ENCODE data around the gene KCNQ2.

Gene KCNQ2

GRCh38 chr20:63406617-63407245 is 65.7 kb downstream of the KCNQ2 start:
- in situ Hi-C loops (cut with MboI; ENCODE audit: low sequenced_read_pairs), result no loop called here

DNA sequence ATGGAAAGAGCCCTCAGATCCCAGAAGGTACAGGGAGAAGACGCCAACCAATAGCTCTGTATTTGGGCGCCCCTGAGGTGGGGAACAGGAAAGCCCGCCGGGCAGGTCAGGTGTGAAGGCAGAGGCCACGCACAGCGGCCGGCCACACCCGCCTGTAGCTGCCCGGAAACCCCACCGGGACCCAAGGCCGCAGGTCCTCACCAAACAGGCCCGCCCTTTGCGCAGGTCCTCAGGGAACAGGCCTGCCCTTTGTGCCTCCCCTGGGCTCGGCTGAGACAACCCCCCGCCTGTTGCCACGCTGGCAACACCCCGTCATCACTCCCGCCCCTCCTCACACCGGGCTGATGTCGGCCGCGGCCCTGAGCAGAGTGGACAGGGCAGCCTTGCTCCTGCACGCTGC is 66.4 kb downstream of the KCNQ2 start:
- in situ Hi-C loops (cut with MboI; ENCODE audit: low sequenced_read_pairs), result no loop called here

DNA sequence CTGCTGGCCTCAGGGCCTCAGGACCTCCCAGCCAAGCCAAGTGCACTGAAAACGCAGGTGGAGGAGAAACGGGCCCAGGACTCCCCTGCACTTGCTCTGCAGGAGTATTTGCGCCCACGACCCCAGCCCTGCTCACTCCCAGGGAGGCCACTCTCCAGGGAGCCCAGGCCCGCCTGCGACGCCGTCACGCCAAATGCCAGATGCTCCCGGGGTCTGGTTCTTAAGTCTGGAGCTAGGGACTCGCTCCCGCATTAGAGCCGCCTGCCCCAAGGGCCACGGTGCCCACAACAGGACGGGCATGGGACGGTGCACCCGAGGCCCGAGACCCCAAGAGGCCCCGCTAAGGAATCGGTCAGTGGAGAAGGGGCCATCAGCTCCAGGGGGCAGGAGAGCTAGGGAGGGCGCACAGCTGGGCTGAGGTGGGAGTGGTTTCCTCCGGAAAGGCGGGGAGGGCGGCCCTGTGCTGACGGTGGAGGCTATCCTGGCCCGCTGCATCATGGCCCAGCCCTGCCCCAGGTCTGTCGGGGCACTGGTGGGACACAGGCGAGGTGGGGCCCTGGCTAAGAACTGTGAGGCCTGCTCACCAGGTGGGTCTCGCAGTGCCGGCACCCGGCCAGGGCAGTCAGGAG is 67.2 kb downstream of the KCNQ2 start:
- in situ Hi-C loops (cut with MboI; ENCODE audit: low sequenced_read_pairs), result no loop called here

GRCh38 chr20:63404129-63405085 is 68.0 kb downstream of the KCNQ2 start:
- in situ Hi-C loops (cut with MboI; ENCODE audit: low sequenced_read_pairs), result no loop called here

GRCh38 chr20:63403403-63404105 is 68.9 kb downstream of the KCNQ2 start:
- in situ Hi-C loops (cut with MboI; ENCODE audit: low sequenced_read_pairs), result no loop called here

GRCh38 chr20:63402860-63403220 is 69.6 kb downstream of the KCNQ2 start:
- in situ Hi-C loops (cut with MboI; ENCODE audit: low sequenced_read_pairs), result no loop called here

GRCh38 chr20:63402181-63402859 is 70.1 kb downstream of the KCNQ2 start:
- in situ Hi-C loops (cut with MboI; ENCODE audit: low sequenced_read_pairs), result no loop called here

- in situ Hi-C loops (cut with MboI; ENCODE audit: low sequenced_read_pairs), result no loop called here
Observed at GRCh38 chr20:63401384-63402110, 70.9 kb downstream of the KCNQ2 start.

GRCh38 chr20:63400486-63401210 is 71.8 kb downstream of the KCNQ2 start:
- in situ Hi-C loops (cut with MboI; ENCODE audit: low sequenced_read_pairs), result no loop called here

GRCh38 chr20:63399596-63400375 is 72.7 kb downstream of the KCNQ2 start:
- in situ Hi-C loops (cut with MboI; ENCODE audit: low sequenced_read_pairs), result no loop called here

- in situ Hi-C loops (cut with MboI; ENCODE audit: low sequenced_read_pairs), result no loop called here
Observed at GRCh38 chr20:63398744-63399514, 73.5 kb downstream of the KCNQ2 start.

DNA sequence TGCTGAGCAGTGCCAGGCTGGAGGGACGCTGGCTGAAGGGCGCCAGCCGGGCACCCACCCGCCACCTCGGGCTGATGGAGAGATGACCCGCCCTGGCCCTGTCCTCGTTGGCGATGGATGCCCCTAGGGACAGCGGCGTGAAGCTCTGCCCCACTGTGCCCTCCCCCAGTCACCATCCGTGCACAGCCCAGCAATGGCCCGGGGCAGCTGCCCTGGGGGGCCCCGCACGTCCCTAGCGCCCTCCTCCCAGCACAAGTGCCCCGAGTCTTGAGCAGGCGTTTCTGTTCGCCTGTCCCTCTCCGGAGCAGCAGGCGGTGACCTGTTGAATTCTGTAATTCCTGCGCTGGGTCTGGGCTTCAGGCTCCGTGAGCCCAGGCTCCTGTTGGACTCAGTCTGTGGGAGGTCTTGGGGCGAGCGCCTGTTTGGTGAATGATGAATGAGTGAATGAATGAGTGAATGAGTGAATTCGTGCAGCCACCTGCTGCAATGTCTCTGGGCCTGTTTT is 74.5 kb downstream of the KCNQ2 start:
- in situ Hi-C loops (cut with MboI; ENCODE audit: low sequenced_read_pairs), result no loop called here

- in situ Hi-C loops (cut with MboI; ENCODE audit: low sequenced_read_pairs), result no loop called here
Observed at GRCh38 chr20:63397155-63397843, 75.2 kb downstream of the KCNQ2 start.

DNA sequence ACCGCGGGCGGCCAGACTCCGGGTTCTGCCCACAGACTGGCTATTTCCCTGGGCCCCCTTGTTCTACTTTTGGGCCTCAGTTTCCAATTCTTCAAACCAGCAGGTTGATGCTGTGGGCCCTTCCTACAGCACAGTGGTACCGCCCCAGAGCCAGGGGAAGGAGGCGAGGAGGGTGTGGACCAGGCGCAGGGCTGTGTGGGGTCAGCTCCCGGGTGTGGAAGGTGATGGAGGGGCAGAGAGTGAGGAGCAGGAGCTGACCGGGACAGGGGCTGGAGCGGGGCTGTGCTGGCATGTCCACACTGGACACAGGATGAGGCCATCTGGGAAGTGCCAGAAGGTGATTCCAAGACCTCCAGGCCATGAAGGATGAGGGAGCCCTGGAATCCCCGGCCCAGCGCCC is 76.2 kb downstream of the KCNQ2 start:
- in situ Hi-C loops (cut with MboI; ENCODE audit: low sequenced_read_pairs), result no loop called here

DNA sequence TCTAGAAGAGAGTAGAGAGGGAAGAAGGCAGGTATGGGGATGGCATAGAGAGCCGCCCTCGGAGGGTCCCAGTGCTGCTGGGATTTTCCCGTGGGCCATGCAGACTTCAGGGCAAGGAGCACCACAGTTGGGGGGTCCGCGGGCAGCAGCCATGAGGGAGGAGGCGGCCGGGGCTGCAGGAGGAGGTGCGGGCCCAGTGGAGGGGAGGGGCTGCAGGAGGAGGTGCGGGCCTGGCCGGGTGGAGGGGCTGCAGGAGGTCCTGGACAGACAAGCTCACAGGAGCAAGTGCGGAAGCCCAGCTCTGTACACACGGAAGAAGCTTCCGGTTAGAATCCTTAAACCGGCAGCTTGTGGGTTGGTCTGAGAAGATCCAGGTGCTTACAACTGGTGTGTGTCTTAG is 76.7 kb downstream of the KCNQ2 start:
- in situ Hi-C loops (cut with MboI; ENCODE audit: low sequenced_read_pairs), result no loop called here

- in situ Hi-C loops (cut with MboI; ENCODE audit: low sequenced_read_pairs), result no loop called here
Observed at GRCh38 chr20:63394920-63395455, 77.5 kb downstream of the KCNQ2 start.

Measured in HL-60/S4 treated with phorbol 12-myristate 13-acetate at 8.2 ng/mL for 4 days and 3 days (cell line).